K562 (cell line): ENCODE results near the gene KLHL24. TPM values are rescaled to one million over a fixed set of nuclear protein-coding genes. Genes with fewer than 3 reads are reported as not detected.

Source experiments
- EP300 ChIP-seq: IDR thresholded peaks from 2 replicates; pipeline ENCODE4 v1.6.1; 2012; ENCODE audit warnings: low read length, improper control_type of control experiment
- GABPA ChIP-seq: fragments of 200-800 bp; sonication (Bioruptor generic); conservative IDR thresholded peaks from 2 replicates; pipeline ENCODE4 v1.6.1; 2016; ENCODE audit warnings: low read depth, missing genetic modification characterization, missing compliant biosample characterization
- L3MBTL2 ChIP-seq: fragments of 450-650 bp; IDR thresholded peaks from 2 replicates; pipeline ENCODE4 v1.6.1; 2016; ENCODE audit warnings: mild to moderate bottlenecking, moderate library complexity
- MTA3 ChIP-seq: fragments of 450-650 bp; formaldehyde crosslinking; IDR thresholded peaks from 2 replicates; pipeline ENCODE4 v1.6.1; 2017; ENCODE audit warnings: mild to moderate bottlenecking, borderline replicate concordance
- MYC ChIP-seq, 2 experiments: fragments of 250-450 bp in 1 of 2; sonication (Bioruptor Pico) in 1 of 2; IDR thresholded peaks; 2 replicates each; pipeline versions ENCODE4 v1.5.1 to v1.6.1; 2012 to 2021; ENCODE audit warnings: low read depth in 2 of 2, borderline replicate concordance in 1 of 2, improper control_type of control experiment in 1 of 2, low read length in 1 of 2, mild to moderate bottlenecking in 1 of 2, moderate library complexity in 1 of 2
- NR2C2 ChIP-seq, 2 experiments: fragments of 200-800 bp in 1 of 2; sonication (Bioruptor generic) in 1 of 2; sonication (generic) in 1 of 2; formaldehyde crosslinking in 1 of 2; IDR thresholded peaks; 2 replicates each; pipeline versions ENCODE4 v1.6.1 to v1.8.0; 2016 to 2022; ENCODE audit warnings: mild to moderate bottlenecking in 1 of 2, missing compliant biosample characterization in 1 of 2, missing genetic modification characterization in 1 of 2, missing genetic modification reagents in 1 of 2
- PTBP1 ChIP-seq: fragments of 200-400 bp; formaldehyde crosslinking; IDR thresholded peaks from 2 replicates; pipeline ENCODE4 v1.6.1; 2017; ENCODE audit warnings: low read depth, low read length
- SETDB1 ChIP-seq: IDR thresholded peaks from one replicate; pipeline ENCODE4 v1.6.1; 2012; ENCODE audit warnings: low read length, control low read depth, inconsistent platforms
- SMARCB1 ChIP-seq: IDR thresholded peaks from 2 replicates; pipeline ENCODE4 v1.6.1; 2011; ENCODE audit warnings: improper control_type of control experiment, low read depth; ENCODE audit not compliant: insufficient read length
- TAF1 ChIP-seq: IDR thresholded peaks from 2 replicates; pipeline ENCODE4 v1.6.1; 2011; ENCODE audit warnings: mild to moderate bottlenecking, low read length, moderate library complexity; ENCODE audit not compliant: insufficient read depth, control insufficient read depth, severe bottlenecking; ENCODE audit errors: extremely low read depth
- TFAP4 ChIP-seq: sonication (generic); formaldehyde crosslinking; IDR thresholded peaks from 2 replicates; pipeline ENCODE4 v1.8.0; 2022; ENCODE audit warnings: missing genetic modification reagents, mild to moderate bottlenecking, moderate library complexity, borderline replicate concordance
- TRIM28 ChIP-seq: fragments of 450-650 bp; IDR thresholded peaks from 2 replicates; pipeline ENCODE4 v1.6.1; 2017
- USF1 ChIP-seq: sonication (generic); formaldehyde crosslinking; IDR thresholded peaks from 2 replicates; pipeline ENCODE4 v1.9.0; 2022; ENCODE audit warnings: mild to moderate bottlenecking, missing genetic modification reagents
- YY1 ChIP-seq, 3 experiments: IDR thresholded peaks; 2 replicates each; pipeline ENCODE4 v1.6.1; 2011; ENCODE audit warnings: low read length in 2 of 3, mild to moderate bottlenecking in 2 of 3, moderate library complexity in 2 of 3, borderline replicate concordance in 1 of 3, control low read depth in 1 of 3, low read depth in 1 of 3; ENCODE audit not compliant: insufficient read depth in 3 of 3, insufficient replicate concordance in 2 of 3, control insufficient read depth in 1 of 3, insufficient read length in 1 of 3; ENCODE audit errors: extremely low read depth in 1 of 3
- ZFX ChIP-seq: sonication (generic); formaldehyde crosslinking; IDR thresholded peaks from 2 replicates; pipeline ENCODE4 v1.8.0; 2022; ENCODE audit warnings: mild to moderate bottlenecking, missing genetic modification reagents, moderate library complexity
- ZKSCAN3 ChIP-seq: fragments of 250-450 bp; sonication (Bioruptor Pico); IDR thresholded peaks from 2 replicates; pipeline ENCODE4 v1.4.0; 2020
- ZNF23 ChIP-seq: fragments of 250-450 bp; sonication (Bioruptor Pico); IDR thresholded peaks from 2 replicates; pipeline ENCODE4 v1.4.0; 2020; ENCODE audit warnings: mild to moderate bottlenecking
- ZNF609 ChIP-seq: sonication (generic); formaldehyde crosslinking; IDR thresholded peaks from 2 replicates; pipeline ENCODE4 v1.8.1; 2023; ENCODE audit warnings: missing genetic modification reagents, mild to moderate bottlenecking, borderline replicate concordance
- ZNF668 ChIP-seq: fragments of 250-450 bp; sonication (Bioruptor Pico); IDR thresholded peaks from 2 replicates; pipeline ENCODE4 v1.8.0; 2022; ENCODE audit warnings: mild to moderate bottlenecking, inconsistent platforms
- polyA plus RNA-seq, 8 experiments: library from polyadenylated mRNA; depleted of rRNA in 4 of 8; stranded (reverse) in 5 of 8; unstranded in 3 of 8; fragments of >200 nt; fragmentation: Nextera tagmentation in 2 of 8; fragmentation: Illumina TruSeq in 1 of 8; extraction: Ambion mirVana in 2 of 8; extraction: Trizol in 1 of 8; gene quantifications; 2 replicates each; pipeline versions ENCODE4 v1.2.1 to v1.2.3, GENCODE V29; 2011 to 2014; ENCODE audit warnings: inconsistent platforms in 1 of 8, missing spikeins in 1 of 8
- total RNA-seq, 7 experiments: library from RNA; depleted of rRNA in 6 of 7; stranded (reverse); fragments of >200 nt in 6 of 7; fragmentation: Illumina TruSeq in 2 of 7; extraction: Trizol in 2 of 7; gene quantifications; 2 replicates each; pipeline versions ENCODE4 v1.2.1 to v1.2.3, GENCODE V29; 2011 to 2021; ENCODE audit warnings: low replicate concordance in 1 of 7

Gene KLHL24
- total and polyA plus RNA-seq, 9 of the 15 experiments (the other 6 are each of a cell fraction or from before 2014, with no cell fraction given) = 3.3 to 21.2 (median 14.2) TPM

GRCh38 chr3:183635431-183636220, at the start of gene KLHL24 (continued):
- TF ChIP-seq ZNF609 (CRISPR knock-in tag) (peak; percentile 36; the same call in 1 of the 2 replicates), EP300 (no peak), NR2C2 (CRISPR knock-in tag; IDR thresholded peaks at IDR 0.05) (no peak), NR2C2 (tag; IDR thresholded peaks at IDR 0.05) (peak; percentile 78), GABPA (tag) (peak; percentile 63), ZNF23 (CRISPR knock-in tag) (no peak), TRIM28 (no peak), YY1 (IDR thresholded peaks at IDR 0.05; ENCODE audit: borderline replicate concordance in 1 of 3, control insufficient read depth in 1 of 3, extremely low read depth in 1 of 3, insufficient read depth in 3 of 3, insufficient read length in 1 of 3, insufficient replicate concordance in 2 of 3, low read depth in 1 of 3, low read length in 2 of 3) (peak in 2 of 3 experiments; percentile 58 to 67), TFAP4 (CRISPR knock-in tag) (peak; percentile 85; the same call in 1 of the 2 replicates), TAF1 (peak; percentile 72), ZNF668 (CRISPR knock-in tag) (no peak), ZKSCAN3 (CRISPR knock-in tag) (no peak), MYC (IDR thresholded peaks at IDR 0.05; ENCODE audit: low read depth, low read length) (peak; percentile 67), MYC (CRISPR knock-in tag; IDR thresholded peaks at IDR 0.05; ENCODE audit: borderline replicate concordance, low read depth) (no peak), SETDB1 (no peak), USF1 (CRISPR knock-in tag) (peak; percentile 90), SMARCB1 (no peak), ZFX (CRISPR knock-in tag) (peak; percentile 77), MTA3 (no peak), L3MBTL2 (peak; percentile 88; the same call in 1 of the 2 replicates), PTBP1 (no peak)
